GM12864 (cell line): Measurements from ENCODE around the gene LTV1.
"Not testable (repeated sequence)": the region's sequence is repeated elsewhere in the genome, so short reads cannot be mapped to it uniquely, and the experiment has no call there.

ENCODE experiments used
- DNase-seq: peaks from one replicate; pipeline ENCODE4 v3.0.0-alpha.2; 2011; ENCODE audit warnings: low read depth
- H3K4me3 ChIP-seq: 2 replicates; pipeline ENCODE4 v1.5.1; 2011; ENCODE audit warnings: mild to moderate bottlenecking, low read depth, low read length, control low read depth
- TF ChIP-seq, protein P1 (sequence below): IDR thresholded peaks from 2 replicates; pipeline ENCODE4 v1.5.1; 2011; ENCODE audit warnings: low read depth, mild to moderate bottlenecking, moderate library complexity, low read length, control low read depth, inconsistent platforms; ENCODE audit errors: missing control alignments

Gene LTV1

DNA sequence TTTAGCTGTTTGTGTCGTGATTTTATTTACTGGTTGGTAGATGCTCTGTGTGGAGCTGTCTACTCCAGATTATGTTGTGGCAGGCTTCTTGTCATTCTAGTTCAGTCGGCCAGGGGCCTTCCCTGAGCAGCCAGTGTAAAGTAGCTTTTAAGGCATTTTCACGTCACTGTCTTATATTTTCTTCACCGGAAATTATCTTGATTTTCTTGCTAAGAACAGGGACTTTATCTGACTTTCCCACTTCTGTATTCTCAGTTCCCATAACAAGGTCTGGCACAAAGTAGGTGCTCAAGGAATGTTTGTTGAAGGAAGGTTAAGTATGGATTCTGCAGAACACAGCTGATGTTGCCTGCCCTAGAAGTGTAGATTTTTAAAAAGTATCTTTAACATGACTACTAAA, 868 bp downstream of the LTV1 start:
- peak overlapping the region; percentile 84 for H3K4me3 ChIP-seq
- TF ChIP-seq, protein P1, sequence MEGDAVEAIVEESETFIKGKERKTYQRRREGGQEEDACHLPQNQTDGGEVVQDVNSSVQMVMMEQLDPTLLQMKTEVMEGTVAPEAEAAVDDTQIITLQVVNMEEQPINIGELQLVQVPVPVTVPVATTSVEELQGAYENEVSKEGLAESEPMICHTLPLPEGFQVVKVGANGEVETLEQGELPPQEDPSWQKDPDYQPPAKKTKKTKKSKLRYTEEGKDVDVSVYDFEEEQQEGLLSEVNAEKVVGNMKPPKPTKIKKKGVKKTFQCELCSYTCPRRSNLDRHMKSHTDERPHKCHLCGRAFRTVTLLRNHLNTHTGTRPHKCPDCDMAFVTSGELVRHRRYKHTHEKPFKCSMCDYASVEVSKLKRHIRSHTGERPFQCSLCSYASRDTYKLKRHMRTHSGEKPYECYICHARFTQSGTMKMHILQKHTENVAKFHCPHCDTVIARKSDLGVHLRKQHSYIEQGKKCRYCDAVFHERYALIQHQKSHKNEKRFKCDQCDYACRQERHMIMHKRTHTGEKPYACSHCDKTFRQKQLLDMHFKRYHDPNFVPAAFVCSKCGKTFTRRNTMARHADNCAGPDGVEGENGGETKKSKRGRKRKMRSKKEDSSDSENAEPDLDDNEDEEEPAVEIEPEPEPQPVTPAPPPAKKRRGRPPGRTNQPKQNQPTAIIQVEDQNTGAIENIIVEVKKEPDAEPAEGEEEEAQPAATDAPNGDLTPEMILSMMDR, result no peak
- DNase-seq, result no peak

DNA sequence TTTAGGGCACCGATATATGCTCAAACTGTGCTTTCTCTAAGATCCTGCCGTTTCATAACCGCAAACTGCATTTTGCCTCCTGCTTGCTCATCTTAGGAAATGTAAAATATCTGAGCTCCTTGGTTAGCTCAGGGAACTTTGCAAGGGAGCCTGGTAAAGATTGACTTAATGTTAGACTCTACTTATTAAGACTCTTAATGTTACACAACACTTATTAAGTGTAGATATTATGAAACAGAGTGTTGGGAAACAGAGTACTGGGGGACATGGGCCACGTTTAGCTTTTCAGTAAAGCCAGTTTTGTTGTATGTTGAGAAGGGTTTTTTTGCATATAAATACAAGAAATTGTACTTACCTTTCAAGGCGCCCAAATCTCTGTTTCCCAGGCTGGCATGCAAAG, 1.9 kb downstream of the LTV1 start:
- no peak overlapping the region for H3K4me3 ChIP-seq
- DNase-seq, result no peak
- TF ChIP-seq, protein P1, result no peak

DNA sequence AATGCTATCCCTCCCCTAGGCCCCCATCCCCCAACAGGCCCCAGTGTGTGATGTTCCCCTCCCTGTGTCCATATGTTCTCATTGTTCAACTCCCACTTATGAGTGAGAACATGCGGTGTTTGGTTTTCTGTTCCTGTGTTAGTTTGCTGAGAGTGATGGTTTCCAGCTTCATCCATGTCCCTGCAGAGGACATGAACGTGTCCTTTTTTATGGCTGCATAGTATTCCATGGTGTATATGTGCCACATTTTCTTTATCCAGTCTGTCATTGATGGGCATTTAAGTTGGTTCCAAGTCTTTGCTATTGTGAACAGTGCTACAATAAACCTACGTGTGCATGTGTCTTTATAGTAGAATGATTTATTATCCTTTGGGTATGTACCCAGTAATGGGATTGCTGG, 8.6 kb downstream of the LTV1 start:
- DNase-seq, H3K4me3 ChIP-seq: not testable (repeated sequence)

DNA sequence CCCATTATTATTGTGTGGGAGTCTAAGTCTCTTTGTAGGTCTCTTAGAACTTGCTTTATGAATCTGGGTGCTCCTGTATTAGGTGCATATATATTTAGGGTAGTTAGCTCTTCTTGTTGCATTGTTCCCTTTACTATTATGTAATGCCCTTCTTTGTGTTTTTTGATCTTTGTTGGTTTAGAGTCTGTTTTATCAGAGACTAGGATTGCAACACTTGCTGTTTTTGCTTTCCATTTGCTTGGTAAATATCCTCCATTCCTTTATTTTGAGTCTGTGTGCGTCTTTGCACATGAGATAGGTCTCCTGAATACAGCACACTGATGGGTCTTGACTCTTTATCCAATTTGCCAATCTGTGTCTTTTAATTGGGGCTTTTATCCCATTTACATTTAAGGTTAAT, 11.9 kb downstream of the LTV1 start:
- not testable (repeated sequence) for DNase-seq

DNA sequence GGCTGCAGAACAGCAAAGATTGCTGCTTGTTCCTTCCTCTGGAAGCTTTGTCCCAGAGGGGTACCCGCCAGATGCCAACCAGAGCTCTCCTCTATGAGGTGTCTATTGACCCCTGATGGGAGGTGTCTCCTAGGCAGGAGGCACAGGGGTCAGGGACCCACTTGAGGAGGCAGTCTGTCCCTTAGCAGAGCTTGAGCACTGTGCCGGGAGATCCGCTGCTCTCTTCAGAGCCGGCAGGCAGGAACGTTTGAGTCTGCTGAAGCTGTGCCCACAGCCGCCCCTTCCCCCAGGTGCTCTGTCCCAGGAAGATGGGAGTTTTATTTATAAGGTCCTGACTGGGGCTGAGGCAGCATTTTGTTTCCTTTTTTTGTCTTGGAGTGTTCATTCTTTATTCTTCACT, 13.6 kb downstream of the LTV1 start:
- not testable (repeated sequence) for H3K4me3 ChIP-seq, DNase-seq

More for the DNA sequence above, 11.9 kb downstream of the LTV1 start:
- H3K4me3 ChIP-seq, result not testable (repeated sequence)

DNA sequence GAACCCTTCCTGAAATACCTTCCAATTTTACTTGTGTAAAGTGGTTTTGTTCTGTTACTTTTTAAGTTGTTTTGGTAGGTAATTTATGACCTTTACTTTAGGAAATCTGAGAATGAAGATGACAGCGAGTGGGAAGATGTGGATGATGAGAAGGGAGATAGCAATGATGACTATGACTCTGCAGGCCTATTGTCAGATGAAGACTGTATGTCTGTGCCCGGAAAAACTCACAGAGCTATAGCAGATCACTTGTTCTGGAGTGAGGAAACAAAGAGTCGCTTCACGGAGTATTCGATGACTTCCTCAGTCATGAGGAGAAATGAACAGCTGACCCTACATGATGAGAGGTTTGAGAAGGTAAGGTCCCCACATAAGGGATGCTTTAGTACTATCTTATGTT, 14.5 kb downstream of the LTV1 start:
- TF ChIP-seq, protein P1, result no peak
- no peak for DNase-seq
- H3K4me3 ChIP-seq, result no peak overlapping the region

DNA sequence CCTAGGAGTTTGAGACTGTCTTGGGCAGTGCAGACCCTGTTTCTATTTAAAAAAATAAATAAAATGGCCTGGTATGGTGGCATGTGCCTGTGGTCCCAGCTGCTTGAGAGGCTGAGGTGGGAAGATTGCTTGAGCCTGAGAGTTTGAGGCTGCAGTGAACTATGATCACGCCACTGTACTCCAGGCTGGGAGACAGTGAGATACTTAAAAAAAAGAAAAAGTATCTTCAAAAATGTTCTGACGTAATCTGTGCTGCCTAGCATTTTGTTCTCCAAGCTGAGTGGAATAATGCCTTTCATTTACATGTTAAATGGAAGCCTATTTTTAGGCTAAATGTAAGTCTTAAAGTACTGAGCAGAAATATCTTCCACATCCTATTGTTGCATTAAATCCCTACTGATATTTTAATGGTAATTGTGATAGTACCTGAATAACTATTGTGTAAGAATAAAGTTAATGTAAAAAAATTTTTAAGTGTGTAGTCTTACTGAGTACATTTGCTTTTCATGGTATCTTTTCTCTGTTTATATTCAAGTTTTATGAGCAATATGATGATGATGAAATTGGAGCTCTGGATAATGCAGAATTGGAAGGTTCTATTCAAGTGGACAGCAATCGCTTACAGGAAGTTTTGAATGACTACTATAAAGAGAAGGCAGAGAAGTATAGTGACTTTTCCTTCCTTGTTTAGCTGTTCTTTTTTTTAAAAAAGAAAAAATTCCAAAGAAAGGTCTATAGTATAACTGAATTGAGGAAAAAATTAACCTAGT, 16.9 kb downstream of the LTV1 start:
- TF ChIP-seq, protein P1, result no peak
- DNase-seq, result no peak
- no peak overlapping the region for H3K4me3 ChIP-seq

DNA sequence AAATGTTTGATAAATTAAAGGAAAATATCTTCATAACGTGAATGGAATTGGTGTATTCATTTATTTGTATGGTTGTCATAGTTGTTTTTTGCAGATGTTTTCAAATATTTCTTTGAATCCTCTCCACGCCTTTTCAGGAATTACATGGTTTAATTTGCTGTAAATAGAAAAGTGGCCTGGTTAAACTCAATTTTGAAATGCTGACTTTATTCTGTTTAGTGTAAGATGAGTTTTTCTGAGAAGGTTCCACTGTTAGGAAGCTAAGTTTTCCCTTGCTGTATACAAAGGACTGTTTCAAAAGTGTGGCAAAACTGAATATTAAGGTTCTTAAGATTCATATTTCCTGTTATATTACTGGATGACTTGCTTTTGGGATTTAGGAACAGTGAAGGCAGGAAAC, 20.6 kb downstream of the LTV1 start:
- no peak for DNase-seq
- no peak overlapping the region for H3K4me3 ChIP-seq
- TF ChIP-seq, protein P1, result no peak
